Dendritic cell treated with granulocyte-macrophage colony-stimulating factor and Interleukin-4, amounts not matched to agents 40 ng/mL and 50 ng/mL, for 4 days (primary cell): ENCODE measurements around the gene FABP7.
"Not testable (repeated sequence)": the region's sequence is repeated elsewhere in the genome, so short reads cannot be mapped to it uniquely, and the experiment has no call there.

Source experiments
- H3K27ac Mint-ChIP-seq: one replicate; pipeline ENCODE4 v1.8.0; 2022; ENCODE audit warnings: mild to moderate bottlenecking, mixed read lengths
- H3K27me3 Mint-ChIP-seq: one replicate; pipeline ENCODE4 v1.8.0; 2022; ENCODE audit warnings: mild to moderate bottlenecking, mixed read lengths
- H3K36me3 Mint-ChIP-seq: one replicate; pipeline ENCODE4 v1.8.0; 2022; ENCODE audit warnings: low read depth, mixed read lengths
- H3K4me1 Mint-ChIP-seq: one replicate; pipeline ENCODE4 v1.8.0; 2022; ENCODE audit warnings: low read depth, mixed read lengths
- H3K4me3 Mint-ChIP-seq: one replicate; pipeline ENCODE4 v1.8.0; 2022; ENCODE audit warnings: mild to moderate bottlenecking, moderate library complexity, mixed read lengths
- H3K9me3 Mint-ChIP-seq: one replicate; pipeline ENCODE4 v1.8.0; 2022; ENCODE audit warnings: mixed read lengths
- intact Hi-C: fragments of 100-400 bp; cut with micrococcal nuclease; formaldehyde crosslinking; loops from one replicate; pipeline ENCODE4 v1.15.0; 2022

FABP7 gene

GRCh38 chr6:122748945-122749344 is 30.6 kb upstream of the FABP7 start:
- H3K36me3 Mint-ChIP-seq, H3K4me3 Mint-ChIP-seq, H3K27ac Mint-ChIP-seq, intact Hi-C loops, H3K27me3 Mint-ChIP-seq: not testable (repeated sequence)
- Mint-ChIP-seq H3K4me1 (peaks cover 39% of the 10 kb centered on the region), H3K9me3 (peaks cover 20% of the 10 kb centered on the region)

- H3K4me3 Mint-ChIP-seq, result no peak overlapping the region
- peaks cover 24% of the 10 kb centered on the region for H3K9me3 Mint-ChIP-seq
- peaks cover 9% of the 10 kb centered on the region for H3K36me3 Mint-ChIP-seq
- H3K27me3 Mint-ChIP-seq, result no peaks in the 10 kb centered on the region
- H3K27ac Mint-ChIP-seq, result no peak overlapping the region
- peaks cover 45% of the 10 kb centered on the region for H3K4me1 Mint-ChIP-seq
- intact Hi-C loops, result no loop called here
These were observed 30.0 kb upstream of the FABP7 start for GRCh38 chr6:122749451-122750050.

GRCh38 chr6:122751326-122751725 is 28.2 kb upstream of the FABP7 start:
- Mint-ChIP-seq H3K27me3 (no peaks in the 10 kb centered on the region), H3K4me3 (no peak overlapping the region), H3K27ac (no peak overlapping the region), H3K9me3 (peaks cover 33% of the 10 kb centered on the region), H3K36me3 (peaks cover 9% of the 10 kb centered on the region), H3K4me1 (peaks cover 52% of the 10 kb centered on the region)
- intact Hi-C loops, result no loop called here

GRCh38 chr6:122752459-122752858 is 27.1 kb upstream of the FABP7 start:
- Mint-ChIP-seq H3K27me3 (no peaks in the 10 kb centered on the region), H3K36me3 (peaks cover 9% of the 10 kb centered on the region), H3K9me3 (peaks cover 30% of the 10 kb centered on the region), H3K27ac (no peak overlapping the region), H3K4me3 (no peak overlapping the region), H3K4me1 (peaks cover 44% of the 10 kb centered on the region)
- intact Hi-C loops, result no loop called here

- Mint-ChIP-seq H3K4me3 (no peak overlapping the region), H3K36me3 (peaks cover 6% of the 10 kb centered on the region), H3K27me3 (no peaks in the 10 kb centered on the region), H3K9me3 (peaks cover 23% of the 10 kb centered on the region), H3K27ac (no peak overlapping the region), H3K4me1 (peaks cover 37% of the 10 kb centered on the region)
- intact Hi-C loops, result no loop called here
These were observed 26.4 kb upstream of the FABP7 start for GRCh38 chr6:122753000-122753687.

- intact Hi-C loops, result no loop called here
- H3K4me1 Mint-ChIP-seq, result peaks cover 34% of the 10 kb centered on the region
- no peaks in the 10 kb centered on the region for H3K27me3 Mint-ChIP-seq
- H3K27ac Mint-ChIP-seq, result no peak overlapping the region
- H3K36me3 Mint-ChIP-seq, result peaks cover under 1% of the 10 kb centered on the region
- peaks cover 18% of the 10 kb centered on the region for H3K9me3 Mint-ChIP-seq
- no peak overlapping the region for H3K4me3 Mint-ChIP-seq
These were observed 25.8 kb upstream of the FABP7 start for GRCh38 chr6:122753688-122754056.

- Mint-ChIP-seq H3K4me3 (no peak overlapping the region), H3K9me3 (peaks cover 13% of the 10 kb centered on the region), H3K27me3 (no peaks in the 10 kb centered on the region), H3K27ac (peak overlapping the region; percentile 20), H3K4me1 (peaks cover 39% of the 10 kb centered on the region), H3K36me3 (no peaks in the 10 kb centered on the region)
- intact Hi-C loops, result no loop called here
These were observed 25.3 kb upstream of the FABP7 start for GRCh38 chr6:122754191-122754731.

GRCh38 chr6:122755901-122756300 is 23.6 kb upstream of the FABP7 start:
- Mint-ChIP-seq H3K9me3 (peaks cover 13% of the 10 kb centered on the region), H3K4me1 (peaks cover 42% of the 10 kb centered on the region)
- intact Hi-C loops, result loop anchor here (5.0 kb wide), 1 partner anchor 36 kb away; no protein-coding TSS in a partner anchor

GRCh38 chr6:122758927-122759334 is 20.6 kb upstream of the FABP7 start:
- H3K36me3 Mint-ChIP-seq, result no peaks in the 10 kb centered on the region
- peaks cover 13% of the 10 kb centered on the region for H3K9me3 Mint-ChIP-seq
- H3K27ac Mint-ChIP-seq, result no peak overlapping the region
- H3K27me3 Mint-ChIP-seq, result no peaks in the 10 kb centered on the region
- H3K4me3 Mint-ChIP-seq, result no peak overlapping the region
- intact Hi-C loops, result loop anchor here (5.0 kb wide), 1 partner anchor 33 kb away; no protein-coding TSS in a partner anchor
- peaks cover 30% of the 10 kb centered on the region for H3K4me1 Mint-ChIP-seq

More at GRCh38 chr6:122755901-122756300, 23.6 kb upstream of the FABP7 start:
- Mint-ChIP-seq H3K27me3 (no peaks in the 10 kb centered on the region), H3K4me3 (no peak overlapping the region), H3K27ac (no peak overlapping the region), H3K36me3 (no peaks in the 10 kb centered on the region)

GRCh38 chr6:122760330-122760729 is 19.2 kb upstream of the FABP7 start:
- no peaks in the 10 kb centered on the region for H3K27me3 Mint-ChIP-seq
- H3K27ac Mint-ChIP-seq, result no peak overlapping the region
- H3K9me3 Mint-ChIP-seq, result peaks cover under 1% of the 10 kb centered on the region
- no peak overlapping the region for H3K4me3 Mint-ChIP-seq
- intact Hi-C loops, result no loop called here
- H3K36me3 Mint-ChIP-seq, result no peaks in the 10 kb centered on the region
- peaks cover 17% of the 10 kb centered on the region for H3K4me1 Mint-ChIP-seq

GRCh38 chr6:122766256-122766655 is 13.3 kb upstream of the FABP7 start:
- Mint-ChIP-seq H3K36me3 (no peaks in the 10 kb centered on the region), H3K9me3 (no peaks in the 10 kb centered on the region), H3K27ac (no peak overlapping the region), H3K4me3 (no peak overlapping the region), H3K4me1 (peaks cover 24% of the 10 kb centered on the region), H3K27me3 (no peaks in the 10 kb centered on the region)
- intact Hi-C loops, result no loop called here

GRCh38 chr6:122770835-122771601 is 8.5 kb upstream of the FABP7 start:
- intact Hi-C loops, result no loop called here
- Mint-ChIP-seq H3K9me3 (no peaks in the 10 kb centered on the region), H3K27me3 (peaks cover 1% of the 10 kb centered on the region), H3K4me1 (peaks cover 29% of the 10 kb centered on the region), H3K36me3 (no peaks in the 10 kb centered on the region), H3K27ac (no peak overlapping the region), H3K4me3 (no peak overlapping the region)

GRCh38 chr6:122772724-122773415 is 6.6 kb upstream of the FABP7 start:
- no peak overlapping the region for H3K27ac Mint-ChIP-seq
- no peaks in the 10 kb centered on the region for H3K36me3 Mint-ChIP-seq
- intact Hi-C loops, result no loop called here

More at GRCh38 chr6:122772724-122773415, 6.6 kb upstream of the FABP7 start:
- H3K4me1 Mint-ChIP-seq, result peaks cover 25% of the 10 kb centered on the region
- no peaks in the 10 kb centered on the region for H3K9me3 Mint-ChIP-seq
- peaks cover 1% of the 10 kb centered on the region for H3K27me3 Mint-ChIP-seq
- no peak overlapping the region for H3K4me3 Mint-ChIP-seq
